ENCODE results near the gene CALCOCO1.

- TF ChIP-seq KDM1A (IDR thresholded peaks at IDR 0.05; ENCODE audit: borderline replicate concordance) (no peak), USF2 (IDR thresholded peaks at IDR 0.05; ENCODE audit: borderline replicate concordance, low read depth, low read length) (no peak), EZH2 (IDR thresholded peaks at IDR 0.05; ENCODE audit: borderline replicate concordance, control insufficient read depth, low read depth, low read length) (no peak), HDAC6 (IDR thresholded peaks at IDR 0.05; ENCODE audit: unreplicated experiment) (no peak), CTCF (IDR thresholded peaks at IDR 0.05 in 2 of 3, conservative IDR thresholded peaks at IDR 0.05 in 1 of 3; ENCODE audit: control insufficient read depth in 2 of 3, extremely low read depth in 1 of 3, insufficient read depth in 1 of 3, low read depth in 3 of 3, low read length in 3 of 3) (no peak), YY1 (IDR thresholded peaks at IDR 0.05; ENCODE audit: low read depth, low read length) (no peak), SUZ12 (IDR thresholded peaks at IDR 0.05; ENCODE audit: unreplicated experiment) (no peak), NFIC (IDR thresholded peaks at IDR 0.05; ENCODE audit: low read depth, low read length) (no peak), TCF3 (IDR thresholded peaks at IDR 0.05; ENCODE audit: borderline replicate concordance, insufficient read depth, low read depth, low read length) (no peak), IRF3 (IDR thresholded peaks at IDR 0.05) (no peak), POLR2A (IDR thresholded peaks at IDR 0.05; ENCODE audit: low read depth, low read length) (no peak), CREB1 (IDR thresholded peaks at IDR 0.05; ENCODE audit: low read depth) (no peak)
- TF ChIP-seq, protein P1, sequence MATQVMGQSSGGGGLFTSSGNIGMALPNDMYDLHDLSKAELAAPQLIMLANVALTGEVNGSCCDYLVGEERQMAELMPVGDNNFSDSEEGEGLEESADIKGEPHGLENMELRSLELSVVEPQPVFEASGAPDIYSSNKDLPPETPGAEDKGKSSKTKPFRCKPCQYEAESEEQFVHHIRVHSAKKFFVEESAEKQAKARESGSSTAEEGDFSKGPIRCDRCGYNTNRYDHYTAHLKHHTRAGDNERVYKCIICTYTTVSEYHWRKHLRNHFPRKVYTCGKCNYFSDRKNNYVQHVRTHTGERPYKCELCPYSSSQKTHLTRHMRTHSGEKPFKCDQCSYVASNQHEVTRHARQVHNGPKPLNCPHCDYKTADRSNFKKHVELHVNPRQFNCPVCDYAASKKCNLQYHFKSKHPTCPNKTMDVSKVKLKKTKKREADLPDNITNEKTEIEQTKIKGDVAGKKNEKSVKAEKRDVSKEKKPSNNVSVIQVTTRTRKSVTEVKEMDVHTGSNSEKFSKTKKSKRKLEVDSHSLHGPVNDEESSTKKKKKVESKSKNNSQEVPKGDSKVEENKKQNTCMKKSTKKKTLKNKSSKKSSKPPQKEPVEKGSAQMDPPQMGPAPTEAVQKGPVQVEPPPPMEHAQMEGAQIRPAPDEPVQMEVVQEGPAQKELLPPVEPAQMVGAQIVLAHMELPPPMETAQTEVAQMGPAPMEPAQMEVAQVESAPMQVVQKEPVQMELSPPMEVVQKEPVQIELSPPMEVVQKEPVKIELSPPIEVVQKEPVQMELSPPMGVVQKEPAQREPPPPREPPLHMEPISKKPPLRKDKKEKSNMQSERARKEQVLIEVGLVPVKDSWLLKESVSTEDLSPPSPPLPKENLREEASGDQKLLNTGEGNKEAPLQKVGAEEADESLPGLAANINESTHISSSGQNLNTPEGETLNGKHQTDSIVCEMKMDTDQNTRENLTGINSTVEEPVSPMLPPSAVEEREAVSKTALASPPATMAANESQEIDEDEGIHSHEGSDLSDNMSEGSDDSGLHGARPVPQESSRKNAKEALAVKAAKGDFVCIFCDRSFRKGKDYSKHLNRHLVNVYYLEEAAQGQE (IDR thresholded peaks at IDR 0.05; ENCODE audit: low read depth, low read length), result no peak
- TF ChIP-seq, protein P2, sequence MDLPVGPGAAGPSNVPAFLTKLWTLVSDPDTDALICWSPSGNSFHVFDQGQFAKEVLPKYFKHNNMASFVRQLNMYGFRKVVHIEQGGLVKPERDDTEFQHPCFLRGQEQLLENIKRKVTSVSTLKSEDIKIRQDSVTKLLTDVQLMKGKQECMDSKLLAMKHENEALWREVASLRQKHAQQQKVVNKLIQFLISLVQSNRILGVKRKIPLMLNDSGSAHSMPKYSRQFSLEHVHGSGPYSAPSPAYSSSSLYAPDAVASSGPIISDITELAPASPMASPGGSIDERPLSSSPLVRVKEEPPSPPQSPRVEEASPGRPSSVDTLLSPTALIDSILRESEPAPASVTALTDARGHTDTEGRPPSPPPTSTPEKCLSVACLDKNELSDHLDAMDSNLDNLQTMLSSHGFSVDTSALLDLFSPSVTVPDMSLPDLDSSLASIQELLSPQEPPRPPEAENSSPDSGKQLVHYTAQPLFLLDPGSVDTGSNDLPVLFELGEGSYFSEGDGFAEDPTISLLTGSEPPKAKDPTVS (IDR thresholded peaks at IDR 0.05; ENCODE audit: low read depth, low read length), result no peak
Observed at GRCh38 chr12:53761306-53761705, 34.1 kb upstream of the CALCOCO1 start.

Data from GM12878 (cell line).